Raji (cell line): ENCODE data around the gene CLDN9.

Experiments
- POLR2A ChIP-seq: IDR thresholded peaks from 2 replicates; pipeline ENCODE4 v1.6.1; 2011; ENCODE audit warnings: low read depth, low read length, control low read depth; ENCODE audit not compliant: insufficient read depth

CLDN9 gene

DNA sequence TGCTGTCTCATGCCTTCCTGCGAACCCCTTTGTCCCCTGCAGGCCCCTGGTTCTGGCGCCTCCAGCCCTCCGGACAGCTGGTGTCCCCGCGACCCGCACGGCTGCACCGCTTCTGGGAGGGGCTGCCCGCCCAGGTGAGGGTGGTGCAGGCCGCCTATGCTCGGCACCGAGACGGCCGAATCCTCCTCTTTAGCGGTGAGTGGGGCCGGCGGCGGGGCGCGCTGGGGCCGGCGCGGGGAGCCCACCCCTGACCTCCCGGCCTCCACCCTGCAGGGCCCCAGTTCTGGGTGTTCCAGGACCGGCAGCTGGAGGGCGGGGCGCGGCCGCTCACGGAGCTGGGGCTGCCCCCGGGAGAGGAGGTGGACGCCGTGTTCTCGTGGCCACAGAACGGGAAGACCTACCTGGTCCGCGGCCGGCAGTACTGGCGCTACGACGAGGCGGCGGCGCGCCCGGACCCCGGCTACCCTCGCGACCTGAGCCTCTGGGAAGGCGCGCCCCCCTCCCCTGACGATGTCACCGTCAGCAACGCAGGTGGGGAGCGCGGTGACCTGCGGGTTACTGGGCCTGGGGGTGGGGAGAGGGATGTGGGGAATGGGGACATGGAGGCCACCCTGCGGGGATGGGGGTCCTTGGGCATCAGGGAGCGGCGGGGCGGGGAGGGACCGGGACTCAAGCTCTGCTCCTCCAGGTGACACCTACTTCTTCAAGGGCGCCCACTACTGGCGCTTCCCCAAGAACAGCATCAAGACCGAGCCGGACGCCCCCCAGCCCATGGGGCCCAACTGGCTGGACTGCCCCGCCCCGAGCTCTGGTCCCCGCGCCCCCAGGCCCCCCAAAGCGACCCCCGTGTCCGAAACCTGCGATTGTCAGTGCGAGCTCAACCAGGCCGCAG lies 45.7 kb downstream of the CLDN9 start:
- no peak for TF ChIP-seq POLR2A

GRCh38 chr16:3059041-3059722 lies 46.5 kb downstream of the CLDN9 start:
- peak; percentile 69 for TF ChIP-seq POLR2A

DNA sequence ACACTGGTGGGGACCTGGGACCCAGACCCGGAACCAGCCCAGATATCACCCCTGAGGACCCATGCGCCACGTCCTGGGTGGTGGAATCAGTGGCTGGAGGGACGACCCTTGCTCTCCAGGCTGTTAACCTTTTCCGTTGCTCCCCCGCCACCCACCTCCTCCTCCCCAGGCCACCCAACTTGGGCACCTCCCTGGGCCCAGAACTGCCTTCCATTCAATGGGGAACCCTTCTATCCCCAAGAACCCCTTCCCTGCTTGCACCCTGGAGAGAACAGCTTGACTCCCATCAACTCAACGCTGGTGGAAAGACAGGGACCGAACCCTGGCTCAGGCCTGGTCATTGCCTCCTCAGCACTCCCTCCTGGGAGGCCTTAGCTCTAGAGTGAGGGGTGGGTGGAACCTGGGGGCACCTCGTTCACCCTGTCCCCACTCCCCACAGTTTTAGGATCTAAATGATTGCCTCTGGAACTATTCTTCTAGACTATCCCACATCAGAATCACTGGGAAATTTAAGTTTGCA lies 47.1 kb downstream of the CLDN9 start:
- no peak for TF ChIP-seq POLR2A

- no peak for TF ChIP-seq POLR2A
These were observed 47.8 kb downstream of the CLDN9 start for GRCh38 chr16:3060339-3061127.

- TF ChIP-seq POLR2A: no peak
These were observed 49.8 kb downstream of the CLDN9 start for GRCh38 chr16:3062553-3062952.

DNA sequence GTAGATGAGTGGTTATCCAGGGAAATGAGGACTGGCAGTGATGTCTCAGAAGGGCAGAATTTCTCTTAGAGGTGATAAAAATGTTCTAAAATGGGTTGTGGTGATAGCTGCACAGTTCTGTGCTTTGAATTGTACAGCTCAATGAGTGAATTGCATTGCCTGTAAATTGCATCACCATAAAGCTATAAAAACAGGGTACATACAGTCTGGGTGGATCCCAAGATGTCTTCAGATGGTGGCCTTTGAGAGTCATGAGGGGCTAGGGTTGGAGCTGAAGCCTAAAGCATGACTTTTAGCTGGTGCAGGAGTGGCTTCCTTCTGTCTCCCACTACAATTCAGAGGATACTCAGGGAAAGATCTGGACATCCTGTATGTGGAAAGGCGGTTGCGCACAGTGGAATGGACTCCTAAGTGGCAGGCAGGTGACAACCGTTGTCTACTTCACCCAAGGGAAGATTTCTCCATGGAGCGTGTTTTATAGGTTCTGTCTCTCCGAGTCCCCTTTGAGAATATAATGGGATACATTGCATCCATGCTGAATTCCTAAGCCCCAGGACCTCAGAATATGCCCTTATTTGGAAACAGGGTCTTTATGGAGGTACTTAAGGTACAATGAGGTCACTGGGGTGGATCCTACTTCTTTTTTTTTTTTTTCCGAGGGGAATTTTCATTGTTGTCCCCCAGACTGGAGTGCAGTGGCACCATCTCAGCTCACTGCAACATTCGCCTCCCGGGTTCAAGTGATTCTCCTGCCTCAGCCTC lies 51.1 kb downstream of the CLDN9 start:
- no peak for TF ChIP-seq POLR2A
